Gastroesophageal sphincter (tissue), 3 donors: ENCODE results near the gene TLR1.

Source experiments
- EP300 ChIP-seq: sonication (generic); formaldehyde crosslinking; IDR thresholded peaks from one replicate; pipeline ENCODE4 v1.6.1; 2017; ENCODE audit warnings: antibody characterized with exemption, mild to moderate bottlenecking
- POLR2AphosphoS5 ChIP-seq: sonication (generic); formaldehyde crosslinking; IDR thresholded peaks from one replicate; pipeline ENCODE4 v1.6.1; 2017; ENCODE audit warnings: antibody characterized with exemption
- TF ChIP-seq, protein P1 (sequence below), 4 experiments: fragments of 200-600 bp in 2 of 4; fragments of 450-650 bp in 2 of 4; sonication (generic) in 1 of 4; IDR thresholded peaks; one replicate each; pipeline ENCODE4 v1.5.1; 2017 to 2019; ENCODE audit warnings: antibody characterized with exemption in 4 of 4, mild to moderate bottlenecking in 2 of 4, moderate library complexity in 2 of 4

- TF ChIP-seq, protein P1, sequence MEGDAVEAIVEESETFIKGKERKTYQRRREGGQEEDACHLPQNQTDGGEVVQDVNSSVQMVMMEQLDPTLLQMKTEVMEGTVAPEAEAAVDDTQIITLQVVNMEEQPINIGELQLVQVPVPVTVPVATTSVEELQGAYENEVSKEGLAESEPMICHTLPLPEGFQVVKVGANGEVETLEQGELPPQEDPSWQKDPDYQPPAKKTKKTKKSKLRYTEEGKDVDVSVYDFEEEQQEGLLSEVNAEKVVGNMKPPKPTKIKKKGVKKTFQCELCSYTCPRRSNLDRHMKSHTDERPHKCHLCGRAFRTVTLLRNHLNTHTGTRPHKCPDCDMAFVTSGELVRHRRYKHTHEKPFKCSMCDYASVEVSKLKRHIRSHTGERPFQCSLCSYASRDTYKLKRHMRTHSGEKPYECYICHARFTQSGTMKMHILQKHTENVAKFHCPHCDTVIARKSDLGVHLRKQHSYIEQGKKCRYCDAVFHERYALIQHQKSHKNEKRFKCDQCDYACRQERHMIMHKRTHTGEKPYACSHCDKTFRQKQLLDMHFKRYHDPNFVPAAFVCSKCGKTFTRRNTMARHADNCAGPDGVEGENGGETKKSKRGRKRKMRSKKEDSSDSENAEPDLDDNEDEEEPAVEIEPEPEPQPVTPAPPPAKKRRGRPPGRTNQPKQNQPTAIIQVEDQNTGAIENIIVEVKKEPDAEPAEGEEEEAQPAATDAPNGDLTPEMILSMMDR (IDR thresholded peaks at IDR 0.05), result no peak
- TF ChIP-seq EP300 (no peak), POLR2AphosphoS5 (no peak)
Observed at GRCh38 chr4:38784141-38784540, 20.4 kb downstream of the TLR1 start.
